NT2/D1 (cell line): Measurements from ENCODE around the gene LEFTY1.

Experiments
- YY1 ChIP-seq: IDR thresholded peaks from 2 replicates; pipeline ENCODE4 v1.6.1; 2011; ENCODE audit not compliant: insufficient read length, insufficient read depth
- ZNF274 ChIP-seq: IDR thresholded peaks from 2 replicates; pipeline ENCODE4 v1.6.1; 2011; ENCODE audit warnings: mild to moderate bottlenecking, low read depth, low read length

DNA sequence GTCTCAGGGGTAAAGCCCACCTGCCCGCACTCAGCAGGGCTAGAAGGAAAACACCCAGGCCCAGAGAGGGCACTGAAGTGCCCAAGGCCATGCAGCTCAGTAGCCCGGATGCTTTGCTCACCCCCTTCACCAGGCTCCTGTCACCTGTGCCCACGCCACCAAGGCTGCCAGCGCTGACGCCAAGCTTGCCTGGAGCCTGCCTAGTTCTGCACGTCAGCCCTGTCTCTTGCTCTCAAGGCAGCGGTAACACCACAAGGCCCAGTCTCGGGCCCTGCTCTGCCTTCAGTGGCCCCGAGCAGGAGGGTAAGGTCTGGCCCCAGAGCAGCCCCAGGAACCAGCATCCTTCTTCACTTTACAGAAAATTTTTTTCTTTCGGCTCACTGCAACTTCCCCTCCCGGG is 14.5 kb downstream of the LEFTY1 start:
- no peak for TF ChIP-seq ZNF274
- TF ChIP-seq YY1, result no peak
